Kidney capillary endothelial cell (primary cell): Measurements from ENCODE around the gene PMS1.
"Not testable (repeated sequence)": the region's sequence is repeated elsewhere in the genome, so short reads cannot be mapped to it uniquely, and the experiment has no call there.

Experiments used
- DNase-seq: peaks from one replicate; pipeline ENCODE4 v3.0.0-alpha.2; 2018; ENCODE audit warnings: low spot score

Gene PMS1

DNA sequence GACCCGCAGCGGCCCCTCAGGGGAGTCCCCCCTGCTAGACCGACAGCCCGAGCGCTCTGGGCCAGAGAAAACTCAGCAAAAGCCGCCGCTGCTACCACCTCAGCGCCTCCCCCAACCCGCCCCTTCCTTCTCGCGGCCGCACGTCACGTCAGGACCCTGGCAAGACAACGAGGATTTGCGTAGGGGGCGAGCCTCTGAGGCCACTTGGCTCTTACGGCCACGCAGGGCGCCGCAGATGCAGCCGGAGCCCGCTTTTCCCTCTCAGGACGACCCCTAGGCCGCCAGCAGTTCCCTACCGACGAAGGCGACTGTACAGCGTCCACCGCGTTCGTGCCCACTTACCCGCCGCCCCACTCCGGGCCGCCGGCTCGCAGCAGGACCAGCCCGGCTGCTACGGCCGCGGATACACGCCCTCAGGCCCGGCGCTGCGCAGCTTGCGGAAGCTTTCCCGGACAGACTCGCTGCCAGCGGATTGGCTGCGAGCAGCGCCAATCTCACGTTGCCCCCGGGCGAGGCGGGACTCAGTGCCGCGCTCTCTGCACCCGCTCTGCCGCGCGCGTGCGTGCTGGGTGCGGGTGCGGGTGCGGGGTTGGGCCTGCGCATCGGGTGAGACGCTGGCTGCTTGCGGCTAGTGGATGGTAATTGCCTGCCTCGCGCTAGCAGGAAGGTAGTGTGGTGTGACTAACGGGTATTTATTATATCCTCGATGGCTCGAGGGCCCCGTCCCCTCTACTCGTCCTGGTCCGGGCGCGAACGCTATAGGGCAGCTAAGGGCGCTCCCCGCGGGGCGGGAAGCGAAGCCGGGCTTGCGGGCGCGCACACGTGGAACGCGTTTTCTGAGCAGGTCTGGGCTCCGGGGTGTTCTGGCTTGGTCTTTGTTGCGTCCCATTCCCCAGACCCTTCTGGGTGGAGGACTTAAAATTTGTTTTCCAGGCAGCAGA is at the start of gene PMS1, which contains the start of gene ORMDL1:
PMS1 (plus strand) TSS at position 524 of the 941 bp plus-strand sequence. CDS start 7,360 bp downstream, outside the sequence.
ORMDL1 (minus strand) TSS at position 413 of the 941 bp plus-strand sequence. CDS start 1,744 bp downstream, outside the sequence.
- DNase-seq, result peak; percentile 95

GRCh38 chr2:189751080-189751658 is 33.1 kb upstream of the PMS1 start:
- peak; percentile 25 for DNase-seq

DNA sequence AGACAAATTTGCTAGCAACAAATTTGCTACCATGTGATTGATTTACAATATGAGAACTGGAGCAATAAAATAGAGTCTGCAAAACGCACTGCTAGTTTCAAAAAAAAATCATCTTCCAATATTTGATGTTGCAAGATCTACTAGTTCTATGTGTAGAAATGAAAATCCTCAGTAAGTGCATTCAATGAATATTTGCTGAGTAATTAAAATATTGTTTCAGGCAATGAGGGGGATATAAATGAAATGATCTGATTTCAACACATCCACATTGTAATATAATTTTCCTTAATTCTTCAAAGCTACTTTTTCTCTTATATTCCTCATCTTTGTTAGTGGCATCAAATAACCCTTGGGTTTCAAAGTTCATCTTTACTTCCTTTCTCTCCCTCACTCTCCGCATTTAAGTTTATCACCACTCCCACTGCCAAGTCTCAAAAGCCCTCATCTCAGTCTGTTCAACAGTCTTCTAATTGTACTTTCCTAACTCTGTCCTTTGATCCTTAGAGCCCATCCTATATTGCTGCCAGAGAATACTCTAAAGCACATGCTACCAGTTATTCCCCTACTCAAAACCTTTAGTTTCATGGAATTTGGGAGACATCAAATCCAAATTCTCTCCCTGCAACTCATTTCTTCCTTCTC is 27.8 kb upstream of the PMS1 start:
- no peak for DNase-seq

DNA sequence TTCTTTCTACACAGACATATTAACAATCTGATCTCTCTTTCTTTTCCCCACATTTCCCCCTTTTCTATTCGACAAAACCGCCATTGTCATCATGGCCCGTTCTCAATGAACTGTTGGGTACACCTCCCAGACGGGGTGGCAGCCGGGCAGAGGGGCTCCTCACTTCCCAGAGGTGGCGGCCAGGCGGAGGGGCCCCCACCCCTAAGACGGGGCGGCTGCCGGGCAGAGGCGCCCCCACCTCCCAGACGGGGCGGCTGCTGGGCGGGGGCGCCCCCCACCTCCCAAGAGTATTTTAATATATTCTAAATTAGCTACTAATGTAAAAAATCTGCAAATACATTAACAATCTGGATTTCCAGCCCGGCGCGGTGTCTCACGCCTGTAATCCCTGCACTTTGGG is 24.1 kb upstream of the PMS1 start:
- not testable (repeated sequence) for DNase-seq

GRCh38 chr2:189762229-189762550 is 22.1 kb upstream of the PMS1 start:
- DNase-seq, result no peak

GRCh38 chr2:189762551-189763298 is 21.5 kb upstream of the PMS1 start, which contains the start of gene OSGEPL1:
Gene OSGEPL1 (minus strand): TSS chr2:189762792. CDS start chr2:189761640, 1,152 bp downstream.
- DNase-seq, result peak; percentile 86

DNA sequence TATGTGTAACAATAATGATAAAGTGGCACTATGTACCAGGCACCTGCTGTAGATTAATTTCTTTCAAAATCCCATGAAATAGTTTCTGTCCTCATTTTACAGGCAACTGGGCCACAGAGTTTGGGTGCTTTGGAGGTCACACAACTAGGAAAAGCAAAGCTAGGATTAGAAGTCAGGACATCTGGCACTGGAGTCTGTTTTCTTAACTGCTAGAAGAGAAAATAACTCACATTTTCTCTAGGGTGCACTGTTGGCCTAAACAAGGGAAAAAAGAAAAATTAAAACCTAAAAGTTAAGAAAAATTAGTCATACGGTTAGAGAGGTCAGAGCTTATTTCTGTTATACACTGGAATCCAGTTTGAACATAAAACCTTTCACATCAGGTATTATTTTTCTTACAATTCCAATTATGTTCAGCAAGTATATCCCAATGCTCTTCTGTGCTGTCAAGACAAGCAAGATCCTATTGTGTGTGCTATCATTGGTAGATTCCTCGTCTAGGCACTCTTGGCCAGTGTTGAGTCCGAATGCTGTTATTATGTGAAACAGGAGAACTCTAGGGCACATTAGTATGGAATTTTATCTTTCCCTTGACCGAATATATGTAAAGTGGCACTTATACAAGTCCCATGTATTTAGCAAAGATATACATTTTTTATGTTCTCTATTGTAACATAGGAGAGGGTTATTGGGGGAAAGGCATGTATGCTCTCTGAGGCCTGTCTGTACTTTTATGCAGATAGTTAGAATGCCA is 20.2 kb upstream of the PMS1 start:
- DNase-seq, result no peak

DNA sequence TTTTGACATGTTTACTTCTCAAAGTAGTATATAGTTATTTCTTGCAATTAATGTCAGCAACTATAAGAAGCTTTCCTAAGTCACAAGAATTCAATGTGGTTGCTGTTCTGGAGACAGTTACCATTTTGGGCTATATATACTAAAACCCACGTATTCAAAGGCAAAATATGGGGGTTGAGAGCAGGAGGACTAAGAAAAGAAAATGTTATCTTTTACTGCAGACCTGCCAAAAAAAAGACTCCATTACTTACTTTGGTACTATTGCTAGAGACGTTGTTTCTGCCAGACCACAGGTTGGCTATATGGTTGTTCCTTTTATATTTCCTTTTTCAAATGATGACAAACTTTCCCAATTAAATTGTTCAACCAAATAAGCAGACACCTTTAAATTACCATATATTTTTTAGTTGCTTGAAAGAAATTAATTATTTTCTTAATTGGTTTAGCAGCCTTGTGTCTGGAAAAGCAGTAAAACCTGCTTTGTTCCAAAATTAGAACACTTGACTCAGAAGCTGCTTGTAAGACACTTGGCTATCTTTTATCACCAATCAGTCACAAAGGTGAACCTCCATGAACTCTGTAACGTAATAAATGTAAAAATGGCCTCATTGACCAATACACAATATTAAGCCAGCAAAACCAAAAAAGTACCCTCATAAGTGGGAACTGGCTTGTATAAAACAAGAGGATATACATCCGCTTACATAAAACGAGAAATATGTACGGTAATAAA is 13.5 kb upstream of the PMS1 start:
- no peak for DNase-seq

- no peak for DNase-seq
Measured at GRCh38 chr2:189772212-189772611, 12.0 kb upstream of the PMS1 start.

DNA sequence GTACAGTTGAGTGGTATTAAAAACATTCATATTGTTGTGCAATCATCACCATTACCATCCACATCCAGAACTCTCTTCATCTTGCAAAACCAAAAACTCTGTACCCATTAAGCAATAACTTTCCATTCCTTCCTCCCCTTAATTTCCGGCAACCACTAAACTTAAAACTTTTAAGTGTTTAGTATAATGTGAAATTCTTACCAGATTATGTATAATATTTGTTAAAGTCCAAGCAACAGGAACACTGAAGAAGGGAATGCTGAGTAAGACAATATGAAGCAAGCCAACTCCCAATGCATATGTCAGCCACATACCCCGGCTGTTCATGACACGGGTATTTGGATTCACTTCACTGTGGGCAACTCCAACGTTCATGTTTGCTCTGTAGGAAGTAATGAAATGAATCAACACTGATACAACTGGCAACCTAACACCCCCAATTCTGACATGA is 2.0 kb upstream of the PMS1 start:
- DNase-seq, result no peak

- peak; percentile 48 for DNase-seq
Measured at GRCh38 chr2:189783451-189783926, 761 bp upstream of the PMS1 start.

- no peak for DNase-seq
Measured at GRCh38 chr2:189791338-189792042, 7.2 kb downstream of the PMS1 start.

- no peak for DNase-seq
Measured at GRCh38 chr2:189794310-189794709, 10.1 kb downstream of the PMS1 start.

DNA sequence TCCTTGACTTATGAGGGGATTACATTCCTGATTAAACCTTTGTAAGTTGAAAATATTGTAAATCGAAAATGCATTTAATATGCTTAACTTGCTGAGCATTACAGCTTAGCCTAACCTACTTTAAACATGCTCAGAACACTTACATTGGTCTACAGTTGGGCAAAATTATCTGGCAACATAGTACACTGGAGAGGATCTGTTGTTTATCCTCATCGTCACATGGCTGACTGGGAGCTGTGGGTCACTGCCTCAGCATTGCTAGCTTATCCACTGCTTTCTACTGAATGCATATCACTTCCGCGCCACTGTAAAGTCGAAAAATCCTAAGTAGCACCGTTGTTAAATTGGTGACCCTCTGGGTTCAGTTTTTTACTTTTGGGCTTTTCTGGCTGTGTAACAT is 13.7 kb downstream of the PMS1 start:
- DNase-seq, result no peak

- peak; percentile 27 for DNase-seq
Measured at GRCh38 chr2:189798312-189799029, 14.2 kb downstream of the PMS1 start.

DNA sequence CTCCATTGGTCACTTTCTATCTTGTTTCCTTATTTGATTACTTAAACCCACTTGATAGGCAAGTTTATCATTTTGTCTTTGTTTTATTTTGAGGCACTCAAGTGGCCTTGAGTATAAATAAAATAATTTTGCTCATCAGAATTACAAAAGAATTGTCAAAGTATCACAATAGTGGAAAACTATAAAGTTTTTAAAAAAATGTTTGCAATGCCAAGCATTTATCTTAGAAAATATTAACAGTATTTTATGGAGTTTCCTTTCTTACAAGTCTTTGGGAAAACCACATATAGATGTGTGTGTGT is 14.7 kb downstream of the PMS1 start:
- DNase-seq, result no peak

- DNase-seq, result no peak
Measured at GRCh38 chr2:189799531-189799930, 15.3 kb downstream of the PMS1 start.

- no peak for DNase-seq
Measured at GRCh38 chr2:189802396-189802912, 18.2 kb downstream of the PMS1 start.

DNA sequence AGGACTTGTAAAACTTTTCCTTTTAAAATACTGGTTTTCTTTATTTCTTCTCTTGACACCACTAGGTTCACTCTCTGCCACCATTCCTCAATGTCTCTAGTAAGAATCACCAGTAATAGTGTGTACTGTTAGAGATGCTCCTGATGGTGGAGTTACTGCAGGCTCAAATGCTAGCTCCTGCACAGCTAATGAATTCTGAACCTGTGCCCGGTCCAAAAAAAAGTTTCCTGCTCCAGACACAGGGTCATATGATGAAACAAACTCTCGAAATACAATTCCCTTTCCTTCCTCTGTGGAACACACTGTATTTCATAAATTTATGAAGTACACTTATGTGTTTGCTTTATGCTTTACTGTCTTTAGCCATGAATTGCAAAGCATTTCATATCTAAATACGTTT is 19.2 kb downstream of the PMS1 start:
- DNase-seq, result no peak
